Right lobe of liver (tissue), 4 donors: ENCODE results near the gene PRPF38A.

ENCODE experiments used
- POLR2A ChIP-seq: fragments of 450-650 bp; IDR thresholded peaks from one replicate; pipeline ENCODE4 v1.6.1; 2017; ENCODE audit warnings: antibody characterized with exemption, mild to moderate bottlenecking
- TF ChIP-seq, protein P1 (sequence below), 4 donors: fragments of 200-600 bp in 3 of 4; fragments of 450-650 bp in 1 of 4; IDR thresholded peaks; one replicate each; pipeline versions ENCODE4 v1.5.1 to v1.8.0; 2016 to 2022; ENCODE audit warnings: antibody characterized with exemption in 4 of 4, mild to moderate bottlenecking in 2 of 4
- donor health status: DM: no; HTN: no; CAD: no.
- donor health status: DM: no; HTN: no; CAD: no.
- donor health status: DM: no; HTN: yes; CAD: no.

DNA sequence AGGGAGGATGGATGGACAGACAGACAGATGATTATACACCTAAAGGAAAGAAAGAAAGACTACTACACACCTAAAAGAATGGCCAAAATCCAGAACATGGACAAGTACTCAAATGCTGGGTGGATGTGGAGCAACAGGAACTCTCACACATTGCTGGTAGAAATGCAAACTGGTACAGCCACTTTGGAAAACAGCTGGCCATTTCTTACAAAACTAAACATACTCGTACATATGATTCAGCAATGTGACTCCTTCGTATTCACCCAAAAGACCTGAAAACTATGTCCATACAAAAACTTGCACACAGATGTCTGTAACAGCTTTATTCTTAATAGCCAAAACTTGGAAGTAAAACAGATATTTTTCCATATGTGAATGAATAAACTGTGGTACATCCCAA is 51.3 kb downstream of the PRPF38A start:
- TF ChIP-seq POLR2A, result no peak
- TF ChIP-seq, protein P1, sequence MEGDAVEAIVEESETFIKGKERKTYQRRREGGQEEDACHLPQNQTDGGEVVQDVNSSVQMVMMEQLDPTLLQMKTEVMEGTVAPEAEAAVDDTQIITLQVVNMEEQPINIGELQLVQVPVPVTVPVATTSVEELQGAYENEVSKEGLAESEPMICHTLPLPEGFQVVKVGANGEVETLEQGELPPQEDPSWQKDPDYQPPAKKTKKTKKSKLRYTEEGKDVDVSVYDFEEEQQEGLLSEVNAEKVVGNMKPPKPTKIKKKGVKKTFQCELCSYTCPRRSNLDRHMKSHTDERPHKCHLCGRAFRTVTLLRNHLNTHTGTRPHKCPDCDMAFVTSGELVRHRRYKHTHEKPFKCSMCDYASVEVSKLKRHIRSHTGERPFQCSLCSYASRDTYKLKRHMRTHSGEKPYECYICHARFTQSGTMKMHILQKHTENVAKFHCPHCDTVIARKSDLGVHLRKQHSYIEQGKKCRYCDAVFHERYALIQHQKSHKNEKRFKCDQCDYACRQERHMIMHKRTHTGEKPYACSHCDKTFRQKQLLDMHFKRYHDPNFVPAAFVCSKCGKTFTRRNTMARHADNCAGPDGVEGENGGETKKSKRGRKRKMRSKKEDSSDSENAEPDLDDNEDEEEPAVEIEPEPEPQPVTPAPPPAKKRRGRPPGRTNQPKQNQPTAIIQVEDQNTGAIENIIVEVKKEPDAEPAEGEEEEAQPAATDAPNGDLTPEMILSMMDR (IDR thresholded peaks at IDR 0.05), result no peak
